HepG2 (cell line): ENCODE results near the gene UBAP2. TPM values are rescaled to one million over a fixed set of nuclear protein-coding genes. Genes with fewer than 3 reads are reported as not detected.

Experiments used
- IRF9 ChIP-seq: sonication (generic); formaldehyde crosslinking; IDR thresholded peaks from 2 replicates; pipeline ENCODE4 v1.8.0; 2022; ENCODE audit warnings: missing genetic modification reagents, mild to moderate bottlenecking, borderline replicate concordance
- IRX3 ChIP-seq: sonication (generic); formaldehyde crosslinking; IDR thresholded peaks from 2 replicates; pipeline ENCODE4 v1.8.1; 2023; ENCODE audit warnings: mild to moderate bottlenecking, low read depth, missing genetic modification reagents, borderline replicate concordance
- MAFK ChIP-seq, 2 experiments: IDR thresholded peaks in 1 of 2; conservative IDR thresholded peaks in 1 of 2; 2 replicates each; pipeline ENCODE4 v1.6.1; 2011; ENCODE audit warnings: improper control_type of control experiment in 2 of 2, low read length in 2 of 2
- MAX ChIP-seq: IDR thresholded peaks from 2 replicates; pipeline ENCODE4 v1.6.1; 2012; ENCODE audit warnings: inconsistent platforms
- MYNN ChIP-seq: sonication (generic); formaldehyde crosslinking; IDR thresholded peaks from 2 replicates; pipeline ENCODE4 v1.4.0; 2020; ENCODE audit warnings: mild to moderate bottlenecking, low read depth, missing genetic modification reagents
- NFKBIZ ChIP-seq: IDR thresholded peaks from 2 replicates; pipeline ENCODE4 v1.6.1; 2018; ENCODE audit warnings: missing genetic modification reagents, missing compliant biosample characterization
- PCBP2 ChIP-seq: fragments of 200-400 bp; formaldehyde crosslinking; optimal IDR thresholded peaks from 2 replicates; pipeline ENCODE3; 2018; ENCODE audit warnings: low read length, low read depth; ENCODE audit not compliant: poor library complexity, severe bottlenecking
- PHF21A ChIP-seq: sonication (generic); formaldehyde crosslinking; IDR thresholded peaks from 2 replicates; pipeline ENCODE4 v1.5.0; 2020; ENCODE audit warnings: mild to moderate bottlenecking, missing genetic modification reagents
- RBM22 ChIP-seq: fragments of 200-400 bp; formaldehyde crosslinking; optimal IDR thresholded peaks from 2 replicates; pipeline ENCODE3; 2017; ENCODE audit warnings: mild to moderate bottlenecking, low read length, moderate library complexity
- RFX1 ChIP-seq: fragments of 450-650 bp; IDR thresholded peaks from 2 replicates; pipeline ENCODE4 v1.6.1; 2017
- SIN3A ChIP-seq: IDR thresholded peaks from 2 replicates; pipeline ENCODE4 v1.6.1; 2011; ENCODE audit warnings: low read depth, mild to moderate bottlenecking, control low read depth, low read length, borderline replicate concordance
- SIN3B ChIP-seq: fragments of 150-350 bp; IDR thresholded peaks from 2 replicates; pipeline ENCODE4 v1.6.1; 2014; ENCODE audit warnings: low read length
- TFDP2 ChIP-seq: sonication (generic); formaldehyde crosslinking; IDR thresholded peaks from 2 replicates; pipeline ENCODE4 v1.4.0; 2020; ENCODE audit warnings: missing genetic modification reagents
- ZKSCAN5 ChIP-seq: sonication (generic); formaldehyde crosslinking; IDR thresholded peaks from 2 replicates; pipeline ENCODE4 v1.5.1; 2020; ENCODE audit warnings: mild to moderate bottlenecking, missing genetic modification reagents
- ZKSCAN8 ChIP-seq: IDR thresholded peaks from 2 replicates; pipeline ENCODE4 v1.6.1; 2016; ENCODE audit warnings: borderline replicate concordance, missing genetic modification reagents, missing compliant biosample characterization
- ZMYM2 ChIP-seq: sonication (generic); formaldehyde crosslinking; IDR thresholded peaks from 2 replicates; pipeline ENCODE4 v1.8.0; 2022; ENCODE audit warnings: mild to moderate bottlenecking, missing genetic modification reagents
- ZMYM4 ChIP-seq: sonication (generic); formaldehyde crosslinking; IDR thresholded peaks from 2 replicates; pipeline ENCODE4 v1.8.1; 2023; ENCODE audit warnings: mild to moderate bottlenecking, missing genetic modification reagents
- ZNF256 ChIP-seq: sonication (generic); formaldehyde crosslinking; conservative IDR thresholded peaks from 2 replicates; pipeline ENCODE4 v1.4.0; 2020; ENCODE audit warnings: missing genetic modification reagents
- ZNF317 ChIP-seq: sonication (generic); formaldehyde crosslinking; IDR thresholded peaks from 2 replicates; pipeline ENCODE4 v1.5.0; 2020; ENCODE audit warnings: mild to moderate bottlenecking, missing genetic modification reagents
- ZNF484 ChIP-seq: sonication (generic); formaldehyde crosslinking; IDR thresholded peaks from 2 replicates; pipeline ENCODE4 v1.5.1; 2020; ENCODE audit warnings: mild to moderate bottlenecking, low read depth, missing genetic modification reagents, borderline replicate concordance
- ZNF550 ChIP-seq: sonication (generic); formaldehyde crosslinking; IDR thresholded peaks from 2 replicates; pipeline ENCODE4 v1.4.0; 2020; ENCODE audit warnings: mild to moderate bottlenecking, missing genetic modification reagents, borderline replicate concordance
- ZNF572 ChIP-seq: sonication (generic); formaldehyde crosslinking; IDR thresholded peaks from 2 replicates; pipeline ENCODE4 v1.5.1; 2020; ENCODE audit warnings: mild to moderate bottlenecking, missing genetic modification reagents
- ZNF614 ChIP-seq: IDR thresholded peaks from 2 replicates; pipeline ENCODE4 v1.6.1; 2018; ENCODE audit warnings: missing biosample characterization, missing genetic modification reagents, inconsistent platforms, borderline replicate concordance
- ZNF749 ChIP-seq: sonication (generic); formaldehyde crosslinking; IDR thresholded peaks from 2 replicates; pipeline ENCODE4 v1.8.0; 2022; ENCODE audit warnings: mild to moderate bottlenecking, missing genetic modification reagents, moderate library complexity, borderline replicate concordance
- polyA plus RNA-seq, 8 experiments: library from polyadenylated mRNA; depleted of rRNA in 3 of 8; stranded (reverse) in 7 of 8; unstranded in 1 of 8; fragments of >200 nt; fragmentation: Illumina TruSeq in 4 of 8; extraction: Trizol in 4 of 8; gene quantifications; 2 replicates each; pipeline versions ENCODE4 v1.2.1 to v1.2.3, GENCODE V29; 2011 to 2016; ENCODE audit warnings: low read depth in 4 of 8, missing spikeins in 1 of 8, mixed read lengths in 1 of 8; ENCODE audit not compliant: insufficient read depth in 1 of 8
- total RNA-seq, 5 experiments: library from RNA; depleted of rRNA; stranded (reverse); fragments of >200 nt; fragmentation: Illumina TruSeq; extraction: Trizol; gene quantifications; 2 replicates each; pipeline ENCODE4 v1.2.3, GENCODE V29; 2016; ENCODE audit warnings: low read depth in 1 of 5
- TF ChIP-seq, protein P1 (sequence below), 2 experiments: fragments of 450-650 bp in 1 of 2; sonication (generic) in 1 of 2; formaldehyde crosslinking; IDR thresholded peaks; 2 replicates each; pipeline versions ENCODE4 v1.5.0 to v1.8.0; 2020 to 2022; ENCODE audit warnings: mild to moderate bottlenecking in 1 of 2, missing genetic modification reagents in 1 of 2
- TF ChIP-seq, protein P2 (sequence below): sonication (generic); formaldehyde crosslinking; IDR thresholded peaks from 2 replicates; pipeline ENCODE4 v1.5.1; 2020; ENCODE audit warnings: missing genetic modification reagents, mild to moderate bottlenecking, borderline replicate concordance

Gene UBAP2
- total and polyA plus RNA-seq, 2 of the 13 experiments (the other 11 are each of a cell fraction or from before 2014, with no cell fraction given), result 19.0 to 22.0 TPM

DNA sequence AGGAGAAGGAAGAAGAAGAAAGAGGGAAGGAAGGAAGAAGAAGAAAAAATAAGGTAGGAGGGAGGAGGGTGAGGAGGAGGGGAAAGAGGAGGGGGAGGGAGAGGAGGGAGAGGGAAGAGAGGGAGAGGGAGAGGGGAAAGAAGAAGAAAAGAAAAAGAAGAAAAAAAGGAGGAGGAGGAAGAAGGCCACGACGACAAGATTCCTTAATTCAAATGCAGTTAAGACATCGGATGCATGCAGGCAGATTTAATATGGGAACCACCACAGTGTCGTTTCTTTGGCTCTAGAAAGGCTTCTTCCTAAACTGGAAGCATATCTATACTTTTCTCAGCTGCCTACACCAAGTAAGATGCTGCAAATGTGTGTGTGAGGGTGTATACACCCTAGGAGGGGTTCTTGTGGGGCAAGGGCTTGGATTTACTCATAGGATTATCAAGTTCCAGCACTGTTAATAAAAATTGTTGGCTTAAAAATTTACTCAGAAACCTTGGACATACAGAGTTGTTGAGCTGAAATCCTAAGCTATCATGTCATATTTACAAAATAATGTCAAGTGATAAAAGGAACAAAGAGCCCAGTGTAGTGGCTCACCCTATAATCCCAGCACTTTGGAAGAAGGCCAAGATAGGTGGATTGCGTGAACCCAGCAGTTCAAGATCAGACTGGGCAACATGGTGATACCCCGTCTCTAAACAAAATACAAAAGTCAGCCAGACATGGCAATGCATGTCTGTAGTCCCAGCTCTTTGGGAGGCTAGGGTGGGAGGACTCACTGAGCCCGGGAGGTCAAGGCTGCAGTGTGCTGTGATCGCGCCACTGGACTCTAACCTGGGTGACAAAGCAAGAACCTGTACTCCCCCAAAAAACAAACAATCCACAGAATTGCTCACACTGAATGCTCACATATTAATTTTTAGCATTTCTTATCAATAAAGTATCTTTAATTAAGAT is 108.5 kb downstream of the UBAP2 start (continued):
- TF ChIP-seq ZNF572 (no peak), ZNF484 (CRISPR knock-in tag) (no peak), ZKSCAN5 (CRISPR knock-in tag) (no peak), ZMYM2 (CRISPR knock-in tag) (peak; percentile 98), PHF21A (peak; percentile 65; the same call in 1 of the 2 replicates), MYNN (no peak), IRX3 (no peak), SIN3B (no peak), ZNF550 (CRISPR knock-in tag) (no peak), PCBP2 (peak; percentile 88), RFX1 (no peak), ZNF317 (no peak), NFKBIZ (CRISPR knock-in tag) (peak; percentile 77; the same call in 1 of the 2 replicates), ZKSCAN8 (CRISPR knock-in tag) (peak; percentile 88), RBM22 (peak; percentile 47), MAFK (conservative IDR thresholded peaks at IDR 0.05 in 1 of 2, IDR thresholded peaks at IDR 0.05 in 1 of 2; ENCODE audit: low read length in 2 of 2) (peak; percentile 19 to 49; a peak in 2 of 4 replicates), TFDP2 (CRISPR knock-in tag) (peak; percentile 33; the same call in 1 of the 2 replicates), ZNF749 (no peak), MAX (peak; percentile 73), ZNF256 (CRISPR knock-in tag) (no peak), IRF9 (CRISPR knock-in tag) (no peak), SIN3A (no peak), ZNF614 (CRISPR knock-in tag) (no peak), ZMYM4 (peak; percentile 81)
- TF ChIP-seq, protein P1, sequence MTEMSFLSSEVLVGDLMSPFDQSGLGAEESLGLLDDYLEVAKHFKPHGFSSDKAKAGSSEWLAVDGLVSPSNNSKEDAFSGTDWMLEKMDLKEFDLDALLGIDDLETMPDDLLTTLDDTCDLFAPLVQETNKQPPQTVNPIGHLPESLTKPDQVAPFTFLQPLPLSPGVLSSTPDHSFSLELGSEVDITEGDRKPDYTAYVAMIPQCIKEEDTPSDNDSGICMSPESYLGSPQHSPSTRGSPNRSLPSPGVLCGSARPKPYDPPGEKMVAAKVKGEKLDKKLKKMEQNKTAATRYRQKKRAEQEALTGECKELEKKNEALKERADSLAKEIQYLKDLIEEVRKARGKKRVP (CRISPR knock-in tag; IDR thresholded peaks at IDR 0.05), result peak in 1 of 2 experiments; percentile 90; a peak in 2 of 4 replicates
- TF ChIP-seq, protein P2, sequence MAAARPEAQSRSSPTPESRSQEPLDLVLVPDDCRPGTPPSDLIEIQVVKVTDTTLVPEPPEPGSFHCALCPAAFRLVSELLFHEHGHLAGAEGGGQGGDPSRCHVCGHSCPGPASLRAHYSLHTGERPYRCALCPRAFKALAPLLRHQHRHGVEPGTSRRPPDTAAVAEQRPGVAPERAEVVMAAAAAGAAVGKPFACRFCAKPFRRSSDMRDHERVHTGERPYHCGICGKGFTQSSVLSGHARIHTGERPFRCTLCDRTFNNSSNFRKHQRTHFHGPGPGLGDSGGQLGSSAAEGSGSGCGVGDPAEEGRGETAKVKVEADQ (CRISPR knock-in tag), result no peak
